Measurements from ENCODE around the gene FHOD3. TPM values are rescaled to one million over a fixed set of nuclear protein-coding genes. Genes with fewer than 3 reads are reported as not detected.

The FHOD3 gene
- total RNA-seq, 4 donors from 2014 or later = 15.6 to 25.9 (median 21.6) TPM

DNA sequence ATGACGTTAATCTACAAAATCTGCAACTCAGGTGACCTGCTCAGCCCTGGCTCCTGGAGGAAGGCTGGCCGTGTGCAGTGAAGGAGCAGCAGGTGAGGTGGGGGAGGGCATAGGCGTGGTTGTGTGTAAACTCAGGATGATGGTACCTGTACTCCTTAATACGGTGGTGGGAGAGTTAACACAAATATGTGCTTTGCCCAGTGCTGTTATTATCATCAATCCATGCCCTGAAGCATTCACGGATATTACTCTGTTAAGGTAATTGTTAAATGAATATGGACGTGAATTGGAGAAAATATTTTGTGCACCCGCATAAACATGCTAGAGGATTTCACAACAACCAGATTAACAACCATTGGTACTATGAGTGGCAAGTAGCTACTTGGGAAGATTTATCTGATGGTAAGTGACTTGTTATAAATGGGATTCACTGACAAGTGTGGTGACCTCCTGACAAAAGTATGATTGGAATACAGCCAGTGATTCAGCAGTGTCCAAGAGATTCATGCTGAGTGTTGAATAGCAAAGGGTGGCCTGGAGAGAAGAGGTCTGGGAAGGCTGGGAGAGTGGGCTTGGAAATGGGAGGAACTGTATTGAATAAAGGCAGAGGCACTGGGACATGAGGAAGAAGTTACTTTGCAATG, 337.2 kb downstream of the FHOD3 start:
- H3K36me3 ChIP-seq = no peaks in the 10 kb centered on the region
- no peak for TF ChIP-seq POLR2A (IDR thresholded peaks at IDR 0.05)
- no peak for TF ChIP-seq EP300 (IDR thresholded peaks at IDR 0.05)
- TF ChIP-seq, protein P1, sequence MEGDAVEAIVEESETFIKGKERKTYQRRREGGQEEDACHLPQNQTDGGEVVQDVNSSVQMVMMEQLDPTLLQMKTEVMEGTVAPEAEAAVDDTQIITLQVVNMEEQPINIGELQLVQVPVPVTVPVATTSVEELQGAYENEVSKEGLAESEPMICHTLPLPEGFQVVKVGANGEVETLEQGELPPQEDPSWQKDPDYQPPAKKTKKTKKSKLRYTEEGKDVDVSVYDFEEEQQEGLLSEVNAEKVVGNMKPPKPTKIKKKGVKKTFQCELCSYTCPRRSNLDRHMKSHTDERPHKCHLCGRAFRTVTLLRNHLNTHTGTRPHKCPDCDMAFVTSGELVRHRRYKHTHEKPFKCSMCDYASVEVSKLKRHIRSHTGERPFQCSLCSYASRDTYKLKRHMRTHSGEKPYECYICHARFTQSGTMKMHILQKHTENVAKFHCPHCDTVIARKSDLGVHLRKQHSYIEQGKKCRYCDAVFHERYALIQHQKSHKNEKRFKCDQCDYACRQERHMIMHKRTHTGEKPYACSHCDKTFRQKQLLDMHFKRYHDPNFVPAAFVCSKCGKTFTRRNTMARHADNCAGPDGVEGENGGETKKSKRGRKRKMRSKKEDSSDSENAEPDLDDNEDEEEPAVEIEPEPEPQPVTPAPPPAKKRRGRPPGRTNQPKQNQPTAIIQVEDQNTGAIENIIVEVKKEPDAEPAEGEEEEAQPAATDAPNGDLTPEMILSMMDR (IDR thresholded peaks at IDR 0.05) = no peak
- DNase-seq (ENCODE audit: low spot score in 2 of 2) = no peak
- H3K27ac ChIP-seq = no peak overlapping the region
- H3K4me1 ChIP-seq = no peaks in the 10 kb centered on the region
- no peaks in the 10 kb centered on the region for H3K27me3 ChIP-seq
- WGBS, 2 donors = 74 to 77% methylated on average over 7 of the region's 7 CpGs
- H3K9me3 ChIP-seq = no peaks in the 10 kb centered on the region
- no peak overlapping the region for H3K4me3 ChIP-seq

DNA sequence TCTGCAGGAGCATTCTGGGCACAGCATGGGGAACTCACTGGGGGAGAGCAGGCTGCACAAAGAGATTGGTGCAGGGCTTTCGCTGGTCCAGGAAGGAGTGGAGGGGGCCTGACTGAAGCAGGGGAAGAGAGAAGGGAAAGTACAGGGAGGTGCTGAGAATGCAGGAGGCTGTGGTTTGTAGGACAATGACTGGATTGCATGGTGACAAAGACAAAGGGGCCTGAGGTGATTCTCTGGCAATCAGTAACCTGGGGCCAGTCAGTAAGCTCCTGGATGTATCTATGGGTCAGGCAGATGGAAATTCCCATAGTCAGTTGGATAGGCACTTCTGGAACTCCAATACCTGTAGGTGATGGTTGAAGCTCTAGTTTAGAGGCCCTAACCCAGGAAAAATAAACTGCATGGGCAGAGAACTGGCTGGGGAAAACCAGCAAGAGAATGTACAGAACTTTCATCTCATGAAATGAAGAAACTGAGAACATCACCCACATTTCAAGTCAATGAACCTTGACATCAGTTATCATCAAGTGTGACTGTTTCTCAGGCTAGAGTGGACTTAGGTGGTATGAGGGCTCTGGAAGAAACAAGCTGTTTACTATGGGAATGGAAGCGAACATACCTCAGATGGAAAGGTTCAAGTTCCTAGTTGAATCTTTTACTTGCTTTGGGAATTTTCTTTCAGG, 338.0 kb downstream of the FHOD3 start:
- Histone ChIP-seq H3K27me3 (no peaks in the 10 kb centered on the region), H3K4me3 (no peak overlapping the region), H3K27ac (no peak overlapping the region), H3K36me3 (no peaks in the 10 kb centered on the region), H3K9me3 (no peaks in the 10 kb centered on the region), H3K4me1 (no peaks in the 10 kb centered on the region)
- TF ChIP-seq, protein P1 (IDR thresholded peaks at IDR 0.05) = no peak
- TF ChIP-seq POLR2A (IDR thresholded peaks at IDR 0.05) (no peak), EP300 (IDR thresholded peaks at IDR 0.05) (no peak)
- WGBS, 2 donors = 97% methylated on average over 2 of the region's 2 CpGs
- DNase-seq (ENCODE audit: low spot score in 2 of 2) = no peak

DNA sequence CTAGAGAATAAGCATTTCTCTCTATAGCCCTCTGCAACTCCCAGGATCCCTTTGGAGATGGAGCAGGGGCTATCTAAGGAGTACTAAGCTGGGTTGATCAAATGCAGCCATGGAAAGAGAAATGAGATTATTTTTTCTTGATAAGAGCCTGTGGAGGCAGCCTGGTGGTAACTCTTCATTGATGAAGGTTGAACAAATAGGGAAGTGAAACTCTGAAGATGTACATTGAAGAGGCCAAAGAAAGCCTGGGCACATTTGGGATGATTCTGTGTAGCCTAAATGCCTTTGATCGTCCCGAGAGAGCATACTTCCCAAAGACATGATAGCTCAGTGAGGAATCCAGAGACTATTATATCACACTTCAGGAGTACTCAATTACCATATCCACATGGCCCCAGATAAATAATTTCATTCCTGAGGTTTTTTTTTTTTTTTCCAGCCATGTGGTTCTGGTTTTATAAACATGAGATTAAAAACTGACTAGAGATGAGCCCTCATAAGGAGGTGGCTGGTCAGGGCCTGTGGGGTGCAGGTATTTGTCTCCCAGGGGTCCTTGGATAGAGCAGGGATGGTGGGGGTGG, 338.8 kb downstream of the FHOD3 start:
- H3K4me1 ChIP-seq = no peaks in the 10 kb centered on the region
- TF ChIP-seq EP300 (IDR thresholded peaks at IDR 0.05) (no peak), POLR2A (IDR thresholded peaks at IDR 0.05) (no peak)
- TF ChIP-seq, protein P1 (IDR thresholded peaks at IDR 0.05) = no peak
- H3K36me3 ChIP-seq = no peaks in the 10 kb centered on the region
- H3K27ac ChIP-seq = no peak overlapping the region
- no peak overlapping the region for H3K4me3 ChIP-seq
- no peaks in the 10 kb centered on the region for H3K27me3 ChIP-seq
- WGBS, 2 donors = 87 to 98% methylated on average over 2 of the region's 2 CpGs
- H3K9me3 ChIP-seq = no peaks in the 10 kb centered on the region
- no peak for DNase-seq (ENCODE audit: low spot score in 2 of 2)

DNA sequence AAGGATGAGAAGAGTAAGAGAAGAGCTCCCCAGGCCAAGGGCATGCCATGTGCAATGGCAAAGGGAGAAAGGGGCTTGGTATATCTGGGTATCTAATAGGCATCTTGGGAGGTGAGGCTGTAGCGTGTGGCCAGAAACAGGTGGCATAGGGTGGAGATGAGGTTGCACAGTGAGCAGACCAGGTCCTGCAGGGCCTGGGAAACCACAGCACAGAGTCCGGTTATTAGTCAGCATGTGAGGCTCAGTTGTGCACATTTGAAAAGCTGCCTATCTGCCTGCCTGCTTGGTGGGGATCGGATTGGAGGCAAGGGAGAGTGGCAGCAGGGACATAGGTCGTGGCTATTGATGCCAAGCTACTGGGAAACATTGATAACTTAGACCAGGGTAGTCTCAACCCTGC, 340.7 kb downstream of the FHOD3 start:
- no peak overlapping the region for H3K27ac ChIP-seq
- no peaks in the 10 kb centered on the region for H3K9me3 ChIP-seq
- TF ChIP-seq POLR2A (IDR thresholded peaks at IDR 0.05) (no peak), EP300 (IDR thresholded peaks at IDR 0.05) (no peak)
- TF ChIP-seq, protein P1 (IDR thresholded peaks at IDR 0.05) = no peak
- no peaks in the 10 kb centered on the region for H3K36me3 ChIP-seq
- no peaks in the 10 kb centered on the region for H3K4me1 ChIP-seq
- no peak overlapping the region for H3K4me3 ChIP-seq
- H3K27me3 ChIP-seq = no peaks in the 10 kb centered on the region
- 94 to 96% methylated on average over 4 of the region's 4 CpGs for WGBS, 2 donors
- no peak for DNase-seq (ENCODE audit: low spot score in 2 of 2)
